H1 (cell line): ENCODE results near the gene SLC24A4. TPM values are rescaled to one million over a fixed set of nuclear protein-coding genes. Genes with fewer than 3 reads are reported as not detected.

Experiments used
- CTCF ChIA-PET: fragments of 300-600 bp; sonication (Branson Sonifier 250); formaldehyde crosslinking; loops from one replicate; lab custom pipeline; 2021; ENCODE audit not compliant: partially characterized antibody; lab: Charles Lee
- POLR2A ChIA-PET: fragments of 300-600 bp; sonication (Branson Sonifier 250); formaldehyde crosslinking; loops from one replicate; lab custom pipeline; 2021; ENCODE audit warnings: inconsistent platforms; ENCODE audit not compliant: partially characterized antibody; lab: Charles Lee
- DNase-seq, 2 experiments: peaks; one replicate each; pipeline versions ENCODE4 v3.0.0 to v3.0.0-alpha.2; 2010 to 2022; ENCODE audit warnings: low spot score in 2 of 2, low read depth in 1 of 2, mixed read lengths in 1 of 2
- FAIRE-seq: peaks from 2 replicates; lab custom pipeline; 2011; peaks lifted over from hg19 to GRCh38; lab: Jason Lieb, UNC
- H2AFZ ChIP-seq: 2 replicates; pipeline ENCODE4 v1.8.1; 2012; ENCODE audit warnings: low read length, inconsistent platforms
- H2AK5ac ChIP-seq: 2 replicates; pipeline ENCODE4 v1.6.1; 2013; ENCODE audit warnings: low read depth, low read length
- H2BK120ac ChIP-seq: replicated peaks from 2 replicates; pipeline ENCODE3; 2013; ENCODE audit warnings: low read depth, low read length, inconsistent platforms
- H2BK12ac ChIP-seq: 2 replicates; pipeline ENCODE4 v1.6.1; 2013; ENCODE audit warnings: low read depth, low read length
- H2BK15ac ChIP-seq: 2 replicates; pipeline ENCODE4 v1.6.1; 2013; ENCODE audit warnings: low read length
- H2BK20ac ChIP-seq: 2 replicates; pipeline ENCODE4 v1.6.1; 2013; ENCODE audit warnings: low read length
- H2BK5ac ChIP-seq: 2 replicates; pipeline ENCODE4 v1.6.1; 2013; ENCODE audit warnings: low read depth, low read length
- H3K14ac ChIP-seq: 2 replicates; pipeline ENCODE4 v1.6.1; 2013; ENCODE audit warnings: inconsistent platforms; ENCODE audit not compliant: insufficient read length
- H3K18ac ChIP-seq: 2 replicates; pipeline ENCODE4 v1.6.1; 2013; ENCODE audit warnings: low read length; ENCODE audit errors: extremely low read depth
- H3K23ac ChIP-seq: 2 replicates; pipeline ENCODE4 v1.6.1; 2013; ENCODE audit warnings: inconsistent platforms; ENCODE audit not compliant: insufficient read length
- H3K23me2 ChIP-seq: 2 replicates; pipeline ENCODE4 v1.6.1; 2013; ENCODE audit warnings: low read depth, low read length
- H3K27ac ChIP-seq: 2 replicates; pipeline ENCODE4 v1.6.1; 2011; ENCODE audit warnings: low read depth, low read length, inconsistent platforms
- H3K27me3 ChIP-seq, 4 experiments: replicated peaks in 1 of 4; 1 replicate in 1 of 4; 2 replicates in 3 of 4; pipeline versions ENCODE4 v1.6.1 to v1.8.1; 2011 to 2013; ENCODE audit warnings: low read length in 3 of 4, mild to moderate bottlenecking in 3 of 4, inconsistent platforms in 2 of 4, mixed read lengths in 2 of 4, moderate library complexity in 1 of 4; ENCODE audit not compliant: control insufficient read depth in 3 of 4, insufficient read depth in 3 of 4; ENCODE audit errors: extremely low read depth in 1 of 4
- H3K36me3 ChIP-seq, 4 experiments: 2 replicates each; pipeline versions ENCODE4 v1.6.1 to v1.8.1; 2011 to 2013; ENCODE audit warnings: mild to moderate bottlenecking in 4 of 4, low read length in 3 of 4, moderate library complexity in 2 of 4, control low read depth in 1 of 4, inconsistent platforms in 1 of 4; ENCODE audit not compliant: insufficient read depth in 4 of 4, control insufficient read depth in 2 of 4
- H3K4ac ChIP-seq: replicated peaks from 2 replicates; pipeline ENCODE3; 2013; ENCODE audit warnings: low read length, low read depth, mixed read lengths, inconsistent platforms; ENCODE audit not compliant: insufficient read length
- H3K4me1 ChIP-seq, 4 experiments: replicated peaks in 1 of 4; 1 replicate in 1 of 4; 2 replicates in 3 of 4; pipeline versions ENCODE4 v1.6.1 to v1.8.1; 2011 to 2013; ENCODE audit warnings: low read length in 3 of 4, inconsistent platforms in 2 of 4, mixed read lengths in 1 of 4; ENCODE audit not compliant: insufficient read depth in 4 of 4, control insufficient read depth in 3 of 4
- H3K4me2 ChIP-seq, 2 experiments: 2 replicates each; pipeline versions ENCODE4 v1.6.1 to v1.8.1; 2011 to 2013; ENCODE audit warnings: low read depth in 2 of 2, low read length in 2 of 2, control low read depth in 1 of 2, inconsistent platforms in 1 of 2, mild to moderate bottlenecking in 1 of 2; ENCODE audit not compliant: insufficient read depth in 1 of 2
- H3K4me3 ChIP-seq, 4 experiments: fragments of 200-600, 300-600 bp in 1 of 4; sonication (generic), shearing (Covaris generic), sonication (Bioruptor Twin) in 1 of 4; 2 replicates each; pipeline versions ENCODE4 v1.5.1 to v1.8.1; 2011 to 2016; ENCODE audit warnings: low read length in 4 of 4, low read depth in 3 of 4, control low read depth in 2 of 4, inconsistent platforms in 2 of 4, mild to moderate bottlenecking in 2 of 4, mixed read lengths in 1 of 4, moderate library complexity in 1 of 4; ENCODE audit not compliant: insufficient read depth in 2 of 4; ENCODE audit errors: extremely low read depth in 1 of 4
- H3K56ac ChIP-seq: replicated peaks from 2 replicates; pipeline ENCODE3; 2013; ENCODE audit warnings: low read depth, mild to moderate bottlenecking, mixed read lengths, low read length, inconsistent platforms; ENCODE audit not compliant: insufficient read length
- H3K79me1 ChIP-seq: 2 replicates; pipeline ENCODE4 v1.6.1; 2013; ENCODE audit warnings: low read depth, low read length, control low read depth
- H3K79me2 ChIP-seq, 2 experiments: 2 replicates each; pipeline versions ENCODE4 v1.6.1 to v1.8.1; 2012 to 2013; ENCODE audit warnings: low read length in 2 of 2, mild to moderate bottlenecking in 2 of 2, inconsistent platforms in 1 of 2; ENCODE audit not compliant: insufficient read depth in 2 of 2, control insufficient read depth in 1 of 2
- H3K9ac ChIP-seq, 4 experiments: replicated peaks in 1 of 4; 1 replicate in 1 of 4; 2 replicates in 3 of 4; pipeline versions ENCODE4 v1.6.1 to v1.8.1; 2011 to 2013; ENCODE audit warnings: low read depth in 3 of 4, low read length in 3 of 4, control low read depth in 2 of 4, mild to moderate bottlenecking in 2 of 4, moderate library complexity in 2 of 4, inconsistent platforms in 1 of 4; ENCODE audit errors: extremely low read depth in 1 of 4
- H3K9me3 ChIP-seq, 2 experiments: 2 replicates each; pipeline versions ENCODE4 v1.6.1 to v1.8.1; 2012 to 2013; ENCODE audit warnings: mild to moderate bottlenecking in 2 of 2, moderate library complexity in 2 of 2, control low read depth in 1 of 2, inconsistent platforms in 1 of 2, low read depth in 1 of 2, low read length in 1 of 2, mixed read lengths in 1 of 2; ENCODE audit not compliant: insufficient read depth in 2 of 2
- H4K20me1 ChIP-seq, 2 experiments: replicated peaks in 1 of 2; 2 replicates each; pipeline versions ENCODE3 to v1.8.1; 2011 to 2013; ENCODE audit warnings: inconsistent platforms in 2 of 2, low read length in 2 of 2, mild to moderate bottlenecking in 1 of 2; ENCODE audit not compliant: insufficient read depth in 2 of 2, control insufficient read depth in 1 of 2
- H4K5ac ChIP-seq: 2 replicates; pipeline ENCODE4 v1.6.1; 2013; ENCODE audit warnings: low read length, low read depth, mixed read lengths, inconsistent platforms; ENCODE audit not compliant: insufficient read length
- H4K8ac ChIP-seq: 2 replicates; pipeline ENCODE4 v1.8.0; 2013; ENCODE audit warnings: mild to moderate bottlenecking, moderate library complexity, low read length, inconsistent platforms; ENCODE audit not compliant: insufficient read depth; ENCODE audit errors: extremely low read depth
- H4K91ac ChIP-seq: replicated peaks from 2 replicates; pipeline ENCODE3; 2013; ENCODE audit warnings: low read length, mixed read lengths, inconsistent platforms; ENCODE audit not compliant: insufficient read length
- GABPA ChIP-seq: IDR thresholded peaks from 2 replicates; pipeline ENCODE4 v1.6.1; 2011; ENCODE audit warnings: mild to moderate bottlenecking, low read length, moderate library complexity, borderline replicate concordance; ENCODE audit not compliant: insufficient read depth
- NRF1 ChIP-seq: IDR thresholded peaks from 2 replicates; pipeline ENCODE4 v1.6.1; 2011; ENCODE audit warnings: mild to moderate bottlenecking, low read depth, low read length, improper control_type of control experiment
- POLR2A ChIP-seq, 2 experiments: IDR thresholded peaks; 1 replicate in 1 of 2; 2 replicates in 1 of 2; pipeline ENCODE4 v1.6.1; 2011; ENCODE audit warnings: low read depth in 2 of 2, low read length in 2 of 2, mild to moderate bottlenecking in 2 of 2; ENCODE audit errors: control extremely low read depth in 1 of 2
- RFX5 ChIP-seq: IDR thresholded peaks from 2 replicates; pipeline ENCODE4 v1.6.1; 2011; ENCODE audit warnings: low read depth, low read length, improper control_type of control experiment, borderline replicate concordance
- SIX5 ChIP-seq: IDR thresholded peaks from 2 replicates; pipeline ENCODE4 v1.6.1; 2011; ENCODE audit warnings: mild to moderate bottlenecking, low read depth, low read length
- WGBS, 2 experiments: shearing (Covaris generic) in 1 of 2; methylation state at CpG; one replicate each; pipeline versions ENCODE4 v1.1.6 to v1.1.7; 2013 to 2015; ENCODE audit warnings: low lambda C conversion rate in 2 of 2, mixed read lengths in 2 of 2, inconsistent platforms in 1 of 2, low coverage in 1 of 2, missing lambda C conversion rate in 1 of 2; ENCODE audit not compliant: insufficient replicate concordance in 2 of 2, insufficient coverage in 1 of 2, insufficient read length in 1 of 2; ENCODE audit errors: extremely low coverage in 1 of 2, missing lambda C conversion rate in 1 of 2; 5-methylcytosine and 5-hydroxymethylcytosine counted together
- polyA plus RNA-seq, 7 experiments: library from polyadenylated mRNA; depleted of rRNA in 3 of 7; stranded (reverse) in 5 of 7; unstranded in 2 of 7; fragments of >200 nt in 5 of 7; fragments of 200-250 nt in 2 of 7; gene quantifications; 1 replicate in 5 of 7; 2 replicates in 1 of 7; 4 replicates in 1 of 7; pipeline versions ENCODE4 v1.2.1 to v1.2.3, GENCODE V29; 2011 to 2013; ENCODE audit warnings: missing spikeins in 2 of 7, mixed read lengths in 2 of 7
- total RNA-seq: library from RNA; stranded (reverse); fragmentation: NEBNext Ultra II Directional; extraction: Animal tissue kit (Norgen Biotek cat#: 25700); gene quantifications from 2 replicates; pipeline ENCODE4 v1.2.1, GENCODE V29; 2021

SLC24A4 gene
- total and polyA plus RNA-seq, 2 of the 8 experiments (the other 6 are each of a cell fraction or from before 2014, with no cell fraction given), result 0.27 to 0.89 TPM

DNA sequence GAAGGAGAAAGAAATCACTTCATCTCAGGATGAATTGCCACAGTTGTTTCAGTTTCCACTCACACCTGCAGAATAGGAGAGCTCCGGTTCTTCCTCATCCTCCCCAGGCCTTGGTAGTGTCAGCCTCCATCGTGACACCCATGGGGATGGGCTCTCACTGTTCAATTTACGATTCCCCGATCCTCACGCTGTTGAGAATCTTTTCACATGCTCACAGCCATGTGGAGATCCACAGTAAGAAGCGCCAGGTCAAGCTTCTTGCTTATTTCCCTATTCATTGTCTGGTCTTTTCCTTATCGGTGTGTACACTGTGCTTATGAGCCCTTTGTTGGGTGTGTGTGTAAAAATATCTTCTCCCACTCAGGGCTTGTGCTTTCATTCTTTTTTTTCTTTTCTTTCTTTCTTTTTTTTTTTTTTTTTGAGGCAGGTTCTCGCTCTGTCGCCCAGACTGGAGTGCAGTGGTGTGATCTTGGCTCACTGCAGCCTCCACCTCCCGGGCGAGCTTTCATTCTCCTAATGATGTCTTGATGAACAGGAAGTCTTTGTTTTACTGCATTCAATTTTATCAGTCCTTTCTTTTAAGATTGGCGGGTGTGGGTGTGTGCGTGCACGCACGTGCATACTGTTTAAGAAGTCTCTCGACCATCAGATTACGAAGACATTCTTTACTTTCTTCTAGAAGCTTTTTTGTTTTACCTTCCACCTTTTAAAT lies 212.1 kb downstream of the SLC24A4 start:
- H3K4me3 ChIP-seq, result no peak overlapping the region
- no peak overlapping the region for H2BK20ac ChIP-seq
- no peaks in the 10 kb centered on the region for H3K79me1 ChIP-seq
- H3K9me3 ChIP-seq, result no peaks in the 10 kb centered on the region
- no peak overlapping the region for H3K56ac ChIP-seq
- H3K4me2 ChIP-seq, result no peak overlapping the region
- no peak overlapping the region for H2BK12ac ChIP-seq
- H3K18ac ChIP-seq, result no peak overlapping the region
- no peak overlapping the region for H3K14ac ChIP-seq
- FAIRE-seq (no peak), DNase-seq (no peak)
- H3K36me3 ChIP-seq, result no peaks in the 10 kb centered on the region
- ChIA-PET POLR2A (no interaction called here), CTCF (no interaction called here)
- no peak overlapping the region for H2AFZ ChIP-seq
- no peak overlapping the region for H2AK5ac ChIP-seq
- H4K5ac ChIP-seq, result no peak overlapping the region
- no peak overlapping the region for H2BK15ac ChIP-seq
- H2BK5ac ChIP-seq, result no peak overlapping the region
- no peaks in the 10 kb centered on the region for H3K79me2 ChIP-seq
- H4K8ac ChIP-seq, result no peak overlapping the region
- H3K4ac ChIP-seq, result no peak overlapping the region
- no peaks in the 10 kb centered on the region for H3K23me2 ChIP-seq
- H3K27me3 ChIP-seq, result no peaks in the 10 kb centered on the region
- 81% methylated on average over 16 of the region's 17 CpGs; no CpG with 5 or more reads in 1 of the 2 experiments for WGBS, 2 experiments
- peaks cover 0 to 3% (median 0%) of the 10 kb centered on the region in 4 experiments; a peak in 2 of 7 replicates for H3K4me1 ChIP-seq
- no peak overlapping the region for H3K9ac ChIP-seq
- no peak overlapping the region for H2BK120ac ChIP-seq
- no peak for TF ChIP-seq NRF1
- no peak for TF ChIP-seq POLR2A (IDR thresholded peaks at IDR 0.05; ENCODE audit: control extremely low read depth in 1 of 2, low read depth in 2 of 2, low read length in 2 of 2)
- TF ChIP-seq SIX5, result no peak
- no peak for TF ChIP-seq RFX5
- TF ChIP-seq GABPA, result no peak
- TF ChIP-seq, all 59 proteins: peak for 0
- Histone ChIP-seq H4K20me1 (no peaks in the 10 kb centered on the region), H3K23ac (no peak overlapping the region), H4K91ac (no peak overlapping the region), H3K27ac (no peak overlapping the region)
